ENCODE results near the gene ERICH4.
"Not testable (repeated sequence)": the region's sequence is repeated elsewhere in the genome, so short reads cannot be mapped to it uniquely, and the experiment has no call there.

Gene ERICH4

DNA sequence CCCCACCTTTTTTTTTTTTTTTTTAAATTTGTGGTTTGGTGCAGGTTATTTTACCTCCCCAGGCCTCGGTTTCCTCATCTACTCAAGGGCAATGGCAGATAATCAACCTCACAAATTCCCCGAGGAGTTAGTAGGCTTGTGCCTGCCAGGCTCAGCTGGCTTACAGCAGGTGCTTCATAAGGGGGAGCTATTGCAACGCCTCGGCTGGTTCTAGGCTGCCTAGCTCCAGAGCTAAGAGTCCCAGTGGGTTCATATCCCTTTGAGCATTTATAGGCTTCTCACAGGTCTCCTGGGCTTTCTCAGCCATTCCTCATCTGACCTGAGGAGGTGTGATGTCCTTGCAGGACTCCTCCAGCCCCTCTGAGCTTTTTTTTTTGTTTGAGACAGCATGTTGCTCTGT, 34.7 kb upstream of the ERICH4 start:
- Histone ChIP-seq H3K9me3 (ENCODE audit: insufficient read depth, low read depth, low read length) (no peaks in the 10 kb centered on the region), H3K36me3 (ENCODE audit: control insufficient read depth in 1 of 2, insufficient read depth in 2 of 2, low read length in 2 of 2) (peaks cover 0 to 2% of the 10 kb centered on the region in 2 experiments), H3K9ac (ENCODE audit: low read length) (no peak overlapping the region), H2AK5ac (ENCODE audit: low read length) (no peak overlapping the region), H2BK120ac (ENCODE audit: insufficient read depth, low read length, poor library complexity) (no peak overlapping the region), H3K23ac (ENCODE audit: low read length) (no peak overlapping the region), H3K79me2 (ENCODE audit: control insufficient read depth, insufficient read depth, low read length, poor library complexity) (no peaks in the 10 kb centered on the region), H2BK12ac (ENCODE audit: low read length) (no peak overlapping the region), H3K27me3 (ENCODE audit: insufficient read depth, low read length) (no peaks in the 10 kb centered on the region), H4K91ac (ENCODE audit: low read depth, low read length) (no peak overlapping the region), H3K4me1 (ENCODE audit: control insufficient read depth in 1 of 2, insufficient read depth in 2 of 2, low read length in 2 of 2) (peaks cover 5 to 8% of the 10 kb centered on the region in 2 experiments), H4K8ac (ENCODE audit: low read depth, low read length) (no peak overlapping the region), H3K4ac (ENCODE audit: low read depth, low read length) (no peak overlapping the region), H3K27ac (ENCODE audit: low read depth, low read length) (no peak overlapping the region), H4K12ac (ENCODE audit: low read depth, low read length) (no peak overlapping the region), H2AFZ (ENCODE audit: insufficient read depth, low read length, poor library complexity) (no peak overlapping the region), H3K4me2 (ENCODE audit: low read length) (no peak overlapping the region), H3K14ac (ENCODE audit: low read length) (no peak overlapping the region), H3K4me3 (ENCODE audit: low read depth, low read length) (no peak overlapping the region), H3K18ac (ENCODE audit: low read length) (no peak overlapping the region), H2BK5ac (ENCODE audit: low read depth, low read length, poor library complexity) (no peak overlapping the region), H3K79me1 (ENCODE audit: low read length) (no peaks in the 10 kb centered on the region)
- no CpG with 5 or more reads among the region's 4 CpGs for WGBS (ENCODE audit: extremely low coverage, insufficient coverage, insufficient read length)
- DNase-seq, result no peak

DNA sequence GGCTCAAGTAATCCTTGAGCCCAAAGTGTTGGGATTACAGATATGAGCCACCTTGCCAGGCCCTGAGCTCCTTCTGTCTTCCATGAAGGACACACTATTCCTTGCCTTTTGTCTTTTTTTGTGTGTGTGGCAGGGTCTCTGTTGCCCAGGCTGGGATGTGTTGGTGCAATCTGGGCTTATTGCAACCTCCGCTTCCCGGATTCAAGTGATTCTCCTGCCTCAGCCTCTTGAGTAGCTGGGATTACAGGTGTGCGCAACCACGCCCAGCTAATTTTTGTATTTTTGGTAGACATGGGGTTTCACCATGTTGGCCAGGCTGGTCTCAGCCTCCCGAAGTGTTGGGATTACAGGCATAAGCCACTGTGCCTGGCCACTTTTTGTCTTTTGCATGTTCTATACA, 34.1 kb upstream of the ERICH4 start:
- whole genome bisulfite sequencing (ENCODE audit: extremely low coverage, insufficient coverage, insufficient read length), result no CpG with 5 or more reads among the region's 5 CpGs
- H3K79me2 ChIP-seq (ENCODE audit: control insufficient read depth, insufficient read depth, low read length, poor library complexity); DNase-seq; H3K79me1 ChIP-seq (ENCODE audit: low read length); H2BK120ac ChIP-seq (ENCODE audit: insufficient read depth, low read length, poor library complexity); H3K9me3 ChIP-seq (ENCODE audit: insufficient read depth, low read depth, low read length); H3K27me3 ChIP-seq (ENCODE audit: insufficient read depth, low read length); H3K23ac ChIP-seq (ENCODE audit: low read length); H4K91ac ChIP-seq (ENCODE audit: low read depth, low read length); H3K9ac ChIP-seq (ENCODE audit: low read length); H2AFZ ChIP-seq (ENCODE audit: insufficient read depth, low read length, poor library complexity); H2BK12ac ChIP-seq (ENCODE audit: low read length); H4K12ac ChIP-seq (ENCODE audit: low read depth, low read length); H3K14ac ChIP-seq (ENCODE audit: low read length); H3K4me2 ChIP-seq (ENCODE audit: low read length); H3K18ac ChIP-seq (ENCODE audit: low read length); H3K4me3 ChIP-seq (ENCODE audit: low read depth, low read length); H2BK5ac ChIP-seq (ENCODE audit: low read depth, low read length, poor library complexity); H3K4ac ChIP-seq (ENCODE audit: low read depth, low read length); H3K36me3 ChIP-seq (ENCODE audit: control insufficient read depth in 1 of 2, insufficient read depth in 2 of 2, low read length in 2 of 2); H3K4me1 ChIP-seq (ENCODE audit: control insufficient read depth in 1 of 2, insufficient read depth in 2 of 2, low read length in 2 of 2); H4K8ac ChIP-seq (ENCODE audit: low read depth, low read length); H2AK5ac ChIP-seq (ENCODE audit: low read length): not testable (repeated sequence)
- H3K27ac ChIP-seq (ENCODE audit: low read depth, low read length), result peak overlapping the region; percentile 4

DNA sequence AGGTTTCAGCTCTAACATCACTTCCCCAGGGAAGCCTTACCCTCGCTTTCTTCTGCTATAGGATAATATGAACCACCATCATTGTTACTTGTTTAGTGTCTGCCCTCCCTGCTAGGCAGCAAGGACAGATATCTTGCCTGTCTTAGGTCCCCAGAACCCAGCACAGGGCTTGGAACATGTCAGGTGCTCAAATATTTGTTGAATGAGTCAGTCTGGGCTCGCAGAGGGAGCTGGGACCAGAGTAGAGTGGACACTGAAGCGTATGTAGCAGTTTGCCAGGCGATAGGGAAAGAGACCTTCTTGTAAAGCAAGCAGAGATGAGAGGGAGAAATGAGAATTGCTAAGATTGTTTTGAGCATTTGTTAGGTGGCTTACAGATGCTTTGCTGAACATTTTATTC, 33.7 kb upstream of the ERICH4 start:
- Histone ChIP-seq H4K12ac (ENCODE audit: low read depth, low read length) (no peak overlapping the region), H3K79me1 (ENCODE audit: low read length) (no peaks in the 10 kb centered on the region), H3K18ac (ENCODE audit: low read length) (no peak overlapping the region), H3K27ac (ENCODE audit: low read depth, low read length) (peak overlapping the region; percentile 31), H3K23ac (ENCODE audit: low read length) (no peak overlapping the region), H3K4me3 (ENCODE audit: low read depth, low read length) (no peak overlapping the region), H3K9ac (ENCODE audit: low read length) (no peak overlapping the region), H2AK5ac (ENCODE audit: low read length) (no peak overlapping the region), H3K14ac (ENCODE audit: low read length) (no peak overlapping the region), H3K4ac (ENCODE audit: low read depth, low read length) (no peak overlapping the region), H3K9me3 (ENCODE audit: insufficient read depth, low read depth, low read length) (no peaks in the 10 kb centered on the region), H2BK120ac (ENCODE audit: insufficient read depth, low read length, poor library complexity) (no peak overlapping the region), H4K91ac (ENCODE audit: low read depth, low read length) (no peak overlapping the region), H3K36me3 (ENCODE audit: control insufficient read depth in 1 of 2, insufficient read depth in 2 of 2, low read length in 2 of 2) (peaks cover 7 to 8% of the 10 kb centered on the region in 2 experiments), H2AFZ (ENCODE audit: insufficient read depth, low read length, poor library complexity) (no peak overlapping the region), H3K27me3 (ENCODE audit: insufficient read depth, low read length) (no peaks in the 10 kb centered on the region), H4K8ac (ENCODE audit: low read depth, low read length) (no peak overlapping the region), H2BK12ac (ENCODE audit: low read length) (no peak overlapping the region), H3K4me2 (ENCODE audit: low read length) (no peak overlapping the region), H2BK5ac (ENCODE audit: low read depth, low read length, poor library complexity) (no peak overlapping the region), H3K79me2 (ENCODE audit: control insufficient read depth, insufficient read depth, low read length, poor library complexity) (no peaks in the 10 kb centered on the region), H3K4me1 (ENCODE audit: control insufficient read depth in 1 of 2, insufficient read depth in 2 of 2, low read length in 2 of 2) (peaks cover 5 to 8% of the 10 kb centered on the region in 2 experiments)
- peak; percentile 25 to 66 for DNase-seq
- no CpG with 5 or more reads among the region's 4 CpGs for WGBS (ENCODE audit: extremely low coverage, insufficient coverage, insufficient read length)

DNA sequence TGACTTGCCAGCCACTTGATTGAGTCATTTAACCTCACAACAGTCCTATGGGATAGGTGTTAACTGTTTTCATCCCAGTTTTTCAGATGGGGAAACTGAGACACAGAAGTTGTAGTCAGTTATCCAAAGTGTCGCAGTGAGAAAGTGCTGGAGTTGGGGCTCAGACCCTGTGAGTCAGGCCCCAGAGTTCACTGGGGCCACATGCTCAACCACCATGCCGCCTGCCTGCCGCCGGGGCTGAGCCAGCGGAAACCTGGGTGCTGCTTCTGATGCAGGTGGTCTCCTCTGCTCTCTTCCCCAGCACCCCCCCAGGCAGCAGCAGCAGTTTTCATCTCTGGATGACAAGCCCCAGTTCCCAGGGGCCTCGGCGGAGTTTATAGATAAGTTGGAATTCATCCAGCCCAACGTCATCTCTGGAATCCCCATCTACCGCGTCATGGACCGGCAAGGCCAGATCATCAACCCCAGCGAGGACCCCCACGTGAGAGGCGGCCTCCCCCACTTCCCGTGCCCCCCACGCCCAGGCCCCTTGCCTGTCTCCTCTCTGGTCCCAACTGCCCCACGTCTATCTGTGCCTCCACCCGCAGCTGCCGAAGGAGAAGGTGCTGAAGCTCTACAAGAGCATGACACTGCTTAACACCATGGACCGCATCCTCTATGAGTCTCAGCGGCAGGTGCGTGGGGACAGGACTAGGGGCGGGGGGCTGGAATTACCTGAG, 32.5 kb upstream of the ERICH4 start:
- Histone ChIP-seq H3K9ac (ENCODE audit: low read length) (no peak overlapping the region), H4K8ac (ENCODE audit: low read depth, low read length) (no peak overlapping the region), H2BK120ac (ENCODE audit: insufficient read depth, low read length, poor library complexity) (no peak overlapping the region), H3K9me3 (ENCODE audit: insufficient read depth, low read depth, low read length) (no peaks in the 10 kb centered on the region), H3K4ac (ENCODE audit: low read depth, low read length) (no peak overlapping the region), H3K18ac (ENCODE audit: low read length) (no peak overlapping the region), H2BK5ac (ENCODE audit: low read depth, low read length, poor library complexity) (no peak overlapping the region), H3K79me2 (ENCODE audit: control insufficient read depth, insufficient read depth, low read length, poor library complexity) (no peaks in the 10 kb centered on the region), H3K4me1 (ENCODE audit: control insufficient read depth in 1 of 2, insufficient read depth in 2 of 2, low read length in 2 of 2) (peaks cover 5 to 8% of the 10 kb centered on the region in 2 experiments), H3K79me1 (ENCODE audit: low read length) (no peaks in the 10 kb centered on the region), H3K4me2 (ENCODE audit: low read length) (no peak overlapping the region), H3K36me3 (ENCODE audit: control insufficient read depth in 1 of 2, insufficient read depth in 2 of 2, low read length in 2 of 2) (peaks cover 17 to 19% of the 10 kb centered on the region in 2 experiments), H3K27ac (ENCODE audit: low read depth, low read length) (no peak overlapping the region), H3K4me3 (ENCODE audit: low read depth, low read length) (no peak overlapping the region), H4K91ac (ENCODE audit: low read depth, low read length) (no peak overlapping the region), H2BK12ac (ENCODE audit: low read length) (no peak overlapping the region), H2AK5ac (ENCODE audit: low read length) (no peak overlapping the region), H3K27me3 (ENCODE audit: insufficient read depth, low read length) (no peaks in the 10 kb centered on the region), H4K12ac (ENCODE audit: low read depth, low read length) (no peak overlapping the region), H3K14ac (ENCODE audit: low read length) (no peak overlapping the region), H2AFZ (ENCODE audit: insufficient read depth, low read length, poor library complexity) (no peak overlapping the region), H3K23ac (ENCODE audit: low read length) (no peak overlapping the region)
- no CpG with 5 or more reads among the region's 23 CpGs for WGBS (ENCODE audit: extremely low coverage, insufficient coverage, insufficient read length)
- no peak for DNase-seq

Measured in trophoblast cell (in vitro differentiated cells and primary cell).